Measurements from ENCODE around the gene GPT2. TPM values are rescaled to one million over a fixed set of nuclear protein-coding genes. Genes with fewer than 3 reads are reported as not detected.

The GPT2 gene
- polyA plus RNA-seq, 3 donors, result 0.98 to 1.5 (median 1.4) TPM

DNA sequence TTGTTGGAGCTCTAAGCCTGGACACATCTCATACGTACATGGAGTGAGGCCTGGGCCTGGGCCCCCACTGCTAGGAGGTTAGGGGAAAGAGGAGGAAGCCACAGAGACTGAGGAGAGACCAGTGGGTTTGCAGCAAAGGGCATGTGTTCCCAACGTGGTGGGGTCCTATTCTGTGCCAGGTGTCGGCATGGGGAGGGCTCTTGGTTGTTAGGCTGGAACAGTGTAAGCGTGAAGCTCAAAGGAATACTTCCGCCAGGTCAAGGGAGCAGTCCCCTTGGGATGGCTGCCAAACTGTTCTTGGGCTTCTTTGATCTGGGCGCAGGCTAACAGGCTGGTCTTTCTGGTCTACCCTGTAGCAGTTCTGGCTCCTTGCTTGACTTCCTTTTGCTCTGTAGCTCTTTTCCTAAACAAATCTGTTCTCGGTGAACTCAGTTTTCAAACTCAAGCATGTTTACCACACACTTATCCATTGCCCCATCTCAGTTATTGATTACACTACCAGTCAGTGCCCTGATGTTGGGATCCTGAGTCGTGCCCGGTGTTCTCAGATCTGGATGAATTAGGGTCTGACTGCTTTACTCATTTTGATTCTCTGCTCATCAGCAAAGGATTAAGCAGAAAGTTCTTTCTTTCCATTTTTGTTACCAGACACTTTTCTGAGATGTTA, 36.4 kb downstream of the GPT2 start:
- TF ChIP-seq, protein P1, sequence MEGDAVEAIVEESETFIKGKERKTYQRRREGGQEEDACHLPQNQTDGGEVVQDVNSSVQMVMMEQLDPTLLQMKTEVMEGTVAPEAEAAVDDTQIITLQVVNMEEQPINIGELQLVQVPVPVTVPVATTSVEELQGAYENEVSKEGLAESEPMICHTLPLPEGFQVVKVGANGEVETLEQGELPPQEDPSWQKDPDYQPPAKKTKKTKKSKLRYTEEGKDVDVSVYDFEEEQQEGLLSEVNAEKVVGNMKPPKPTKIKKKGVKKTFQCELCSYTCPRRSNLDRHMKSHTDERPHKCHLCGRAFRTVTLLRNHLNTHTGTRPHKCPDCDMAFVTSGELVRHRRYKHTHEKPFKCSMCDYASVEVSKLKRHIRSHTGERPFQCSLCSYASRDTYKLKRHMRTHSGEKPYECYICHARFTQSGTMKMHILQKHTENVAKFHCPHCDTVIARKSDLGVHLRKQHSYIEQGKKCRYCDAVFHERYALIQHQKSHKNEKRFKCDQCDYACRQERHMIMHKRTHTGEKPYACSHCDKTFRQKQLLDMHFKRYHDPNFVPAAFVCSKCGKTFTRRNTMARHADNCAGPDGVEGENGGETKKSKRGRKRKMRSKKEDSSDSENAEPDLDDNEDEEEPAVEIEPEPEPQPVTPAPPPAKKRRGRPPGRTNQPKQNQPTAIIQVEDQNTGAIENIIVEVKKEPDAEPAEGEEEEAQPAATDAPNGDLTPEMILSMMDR (IDR thresholded peaks at IDR 0.05), result no peak
- Histone ChIP-seq H3K27ac (ENCODE audit: low read depth in 1 of 2, low read length in 2 of 2) (no peak overlapping the region), H3K27me3 (ENCODE audit: control insufficient read depth in 2 of 2, insufficient read depth in 2 of 2, low read length in 2 of 2) (no peaks in the 10 kb centered on the region), H2AFZ (ENCODE audit: insufficient read depth, low read depth, low read length, poor library complexity, severe bottlenecking) (no peak overlapping the region), H3K4me1 (ENCODE audit: control insufficient read depth in 1 of 2, insufficient read depth in 2 of 2, low read length in 2 of 2) (peaks cover 29 to 30% of the 10 kb centered on the region in 2 donors), H3K79me2 (ENCODE audit: insufficient read depth, low read length) (no peaks in the 10 kb centered on the region), H4K20me1 (ENCODE audit: insufficient read depth, low read length) (no peaks in the 10 kb centered on the region), H3K9me3 (replicated peaks in 1 of 2; ENCODE audit: control insufficient read depth in 1 of 2, insufficient read depth in 1 of 2, low read length in 2 of 2) (no peaks in the 10 kb centered on the region), H3K9ac (ENCODE audit: insufficient read depth, low read length, poor library complexity, severe bottlenecking) (no peak overlapping the region), H3K36me3 (replicated peaks in 1 of 2; ENCODE audit: control insufficient read depth in 1 of 2, insufficient read depth in 2 of 2, low read length in 2 of 2) (peaks cover 8 to 30% of the 10 kb centered on the region in 2 donors), H3K4me2 (replicated peaks; ENCODE audit: extremely low read depth, low read length, poor library complexity, severe bottlenecking) (no peak overlapping the region), H3K4me3 (replicated peaks in 1 of 3; ENCODE audit: low read depth in 2 of 3, low read length in 3 of 3) (no peak overlapping the region)
- H3K27me3 Mint-ChIP-seq (ENCODE audit: low read depth in 3 of 3), result peaks cover 0 to 1% (median 0%) of the 10 kb centered on the region in 3 donors
- peaks cover 41% of the 10 kb centered on the region for H3K4me1 Mint-ChIP-seq
- peaks cover 23 to 45% of the 10 kb centered on the region in 2 donors for H3K36me3 Mint-ChIP-seq
- H3K4me3 Mint-ChIP-seq, result no peak overlapping the region
- intact Hi-C loops (cut with micrococcal nuclease), result no loop called here
- H3K27ac Mint-ChIP-seq, result peak overlapping the region in 2 of 7 donors; percentile 29 to 43
- DNase-seq, result no peak
- no peaks in the 10 kb centered on the region for H3K9me3 Mint-ChIP-seq
- WGBS (ENCODE audit: insufficient coverage), result 94% methylated on average over 7 of the region's 9 CpGs

DNA sequence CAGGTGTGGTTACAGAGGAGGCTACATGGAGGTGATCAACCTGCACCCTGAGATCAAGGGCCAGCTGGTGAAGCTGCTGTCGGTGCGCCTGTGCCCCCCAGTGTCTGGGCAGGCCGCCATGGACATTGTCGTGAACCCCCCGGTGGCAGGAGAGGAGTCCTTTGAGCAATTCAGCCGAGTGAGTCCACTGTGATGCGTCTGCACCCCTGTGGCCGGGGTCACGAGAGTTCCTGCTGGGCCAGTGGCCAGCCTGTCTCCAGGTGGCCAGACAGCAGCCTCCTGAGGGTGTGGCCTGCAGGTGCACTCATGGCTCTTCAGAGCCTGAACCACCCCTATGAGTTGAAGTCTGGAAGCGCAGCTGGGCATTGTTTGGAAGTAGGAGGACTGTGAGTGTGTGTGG, 38.1 kb downstream of the GPT2 start:
- peak overlapping the region in 3 of 7 donors; percentile 9 to 16 (median 11) for H3K27ac Mint-ChIP-seq
- no peak for DNase-seq
- intact Hi-C loops (cut with micrococcal nuclease), result no loop called here
- peaks cover 27 to 49% of the 10 kb centered on the region in 2 donors for H3K36me3 Mint-ChIP-seq
- Histone ChIP-seq H3K4me3 (replicated peaks in 1 of 3; ENCODE audit: low read depth in 2 of 3, low read length in 3 of 3) (no peak overlapping the region), H3K79me2 (ENCODE audit: insufficient read depth, low read length) (no peaks in the 10 kb centered on the region), H2AFZ (ENCODE audit: insufficient read depth, low read depth, low read length, poor library complexity, severe bottlenecking) (no peak overlapping the region), H3K9me3 (replicated peaks in 1 of 2; ENCODE audit: control insufficient read depth in 1 of 2, insufficient read depth in 1 of 2, low read length in 2 of 2) (no peaks in the 10 kb centered on the region), H3K27me3 (ENCODE audit: control insufficient read depth in 2 of 2, insufficient read depth in 2 of 2, low read length in 2 of 2) (no peaks in the 10 kb centered on the region), H3K4me1 (ENCODE audit: control insufficient read depth in 1 of 2, insufficient read depth in 2 of 2, low read length in 2 of 2) (peaks cover 18 to 21% of the 10 kb centered on the region in 2 donors), H3K27ac (ENCODE audit: low read depth in 1 of 2, low read length in 2 of 2) (no peak overlapping the region), H3K4me2 (replicated peaks; ENCODE audit: extremely low read depth, low read length, poor library complexity, severe bottlenecking) (no peak overlapping the region), H3K9ac (ENCODE audit: insufficient read depth, low read length, poor library complexity, severe bottlenecking) (no peak overlapping the region), H4K20me1 (ENCODE audit: insufficient read depth, low read length) (no peaks in the 10 kb centered on the region), H3K36me3 (replicated peaks in 1 of 2; ENCODE audit: control insufficient read depth in 1 of 2, insufficient read depth in 2 of 2, low read length in 2 of 2) (peaks cover 12 to 39% of the 10 kb centered on the region in 2 donors)
- TF ChIP-seq, protein P1 (IDR thresholded peaks at IDR 0.05), result no peak
- no peaks in the 10 kb centered on the region for H3K9me3 Mint-ChIP-seq
- H3K27me3 Mint-ChIP-seq (ENCODE audit: low read depth in 3 of 3), result no peaks in the 10 kb centered on the region
- H3K4me1 Mint-ChIP-seq, result peaks cover 31% of the 10 kb centered on the region
- no peak overlapping the region for H3K4me3 Mint-ChIP-seq
- WGBS (ENCODE audit: insufficient coverage), result 98% methylated on average over 9 of the region's 10 CpGs
